ENCODE measurements around the gene HMGN3. TPM values are rescaled to one million over a fixed set of nuclear protein-coding genes. Genes with fewer than 3 reads are reported as not detected.

HMGN3 gene
- total RNA-seq, result 100 to 1,000 TPM; 134 to 157 TPM
- polyA plus RNA-seq (ENCODE audit: insufficient read depth, low read depth, low replicate concordance), result 132 TPM
- long read RNA-seq, donor 1, transcript HMGN3-201 (6 exons, 831 nt), result minor isoform, 63 of 145 reads
- long read RNA-seq, donor 1, transcript HMGN3-202 (6 exons, 872 nt), result major isoform, 66 of 145 reads
- long read RNA-seq, donor 1, partial matches to known transcripts, result 16 of 145 reads
- long read RNA-seq, donor 1, other reads (novel, unspliced or antisense), result 0 of 145 reads
- long read RNA-seq, donor 2, transcript HMGN3-201 (6 exons, 831 nt), result minor isoform, 32 of 100 reads
- long read RNA-seq, donor 2, transcript HMGN3-202 (6 exons, 872 nt), result major isoform, 42 of 100 reads
- long read RNA-seq, donor 2, partial matches to known transcripts, result 26 of 100 reads
- long read RNA-seq, donor 2, other reads (novel, unspliced or antisense), result 0 of 100 reads

- H3K4me1 ChIP-seq, result peaks cover 10% of the 10 kb centered on the region
- no peaks in the 10 kb centered on the region for H3K27me3 ChIP-seq
- peak within 1 kb of the TSS; percentile 84 to 90 for H3K4me3 ChIP-seq
- no peak for TF ChIP-seq CTCF (IDR thresholded peaks at IDR 0.05)
- no peak for TF ChIP-seq POLR2A (IDR thresholded peaks at IDR 0.05)
- H3K36me3 ChIP-seq (ENCODE audit: low read depth, missing control alignments), result no peaks in the 10 kb centered on the region
- peak; percentile 99 for DNase-seq
- WGBS, 2 donors, result 1 to 2% methylated on average over 46 to 51 of the region's 51 CpGs
- peak within 1 kb of the TSS; percentile 51 to 93 for H3K27ac ChIP-seq
- no peaks in the 10 kb centered on the region for H3K9me3 ChIP-seq
- intact Hi-C loops (cut with DNase I; ENCODE audit: low total_unique reads), result no loop called here
Observed at GRCh38 chr6:79234150-79235022, at the start of gene HMGN3. Gene HMGN3, minus strand, starts transcription at chr6:79234682.

GRCh38 chr6:79280756-79281155 lies 46.3 kb upstream of the HMGN3 start:
- no peaks in the 10 kb centered on the region for H3K36me3 ChIP-seq (ENCODE audit: low read depth, missing control alignments)

GRCh38 chr6:79277109-79277508 lies 42.6 kb upstream of the HMGN3 start:
- no peaks in the 10 kb centered on the region for H3K36me3 ChIP-seq (ENCODE audit: low read depth, missing control alignments)
- no peaks in the 10 kb centered on the region for H3K27me3 ChIP-seq
- intact Hi-C loops (cut with DNase I; ENCODE audit: low total_unique reads), result no loop called here
- DNase-seq, result no peak
- no peak overlapping the region for H3K27ac ChIP-seq
- no peak for TF ChIP-seq POLR2A (IDR thresholded peaks at IDR 0.05)
- no peak for TF ChIP-seq CTCF (IDR thresholded peaks at IDR 0.05)
- H3K4me3 ChIP-seq, result no peak overlapping the region
- H3K9me3 ChIP-seq, result no peaks in the 10 kb centered on the region
- H3K4me1 ChIP-seq, result no peaks in the 10 kb centered on the region

More at GRCh38 chr6:79280756-79281155, 46.3 kb upstream of the HMGN3 start:
- intact Hi-C loops (cut with DNase I; ENCODE audit: low total_unique reads), result no loop called here
- TF ChIP-seq POLR2A (IDR thresholded peaks at IDR 0.05) (no peak), CTCF (IDR thresholded peaks at IDR 0.05) (no peak)
- DNase-seq, result no peak
- no peaks in the 10 kb centered on the region for H3K27me3 ChIP-seq
- no peak overlapping the region for H3K27ac ChIP-seq
- H3K9me3 ChIP-seq, result no peaks in the 10 kb centered on the region
- WGBS, 2 donors, result 93 to 96% methylated on average over 1 of the region's 1 CpG
- H3K4me1 ChIP-seq, result no peaks in the 10 kb centered on the region
- no peak overlapping the region for H3K4me3 ChIP-seq

GRCh38 chr6:79269877-79270276 lies 35.4 kb upstream of the HMGN3 start:
- H3K27ac ChIP-seq, result peak overlapping the region in 1 of 2 donors; percentile 21
- peak; percentile 77 for DNase-seq
- TF ChIP-seq CTCF (IDR thresholded peaks at IDR 0.05) (no peak), POLR2A (IDR thresholded peaks at IDR 0.05) (no peak)
- no peaks in the 10 kb centered on the region for H3K27me3 ChIP-seq
- H3K4me1 ChIP-seq, result no peaks in the 10 kb centered on the region
- no peaks in the 10 kb centered on the region for H3K9me3 ChIP-seq
- no peaks in the 10 kb centered on the region for H3K36me3 ChIP-seq (ENCODE audit: low read depth, missing control alignments)
- 7 to 13% methylated on average over 3 of the region's 3 CpGs for WGBS, 2 donors
- H3K4me3 ChIP-seq, result no peak overlapping the region
- intact Hi-C loops (cut with DNase I; ENCODE audit: low total_unique reads), result no loop called here
